Neural cell (in vitro differentiated cells): ENCODE data around the gene ADGRF5.

Experiments
- CTCF ChIP-seq: fragments of 450-650 bp; IDR thresholded peaks from 2 replicates; pipeline ENCODE4 v1.5.1; 2014; ENCODE audit warnings: antibody characterized with exemption, mild to moderate bottlenecking, moderate library complexity; ENCODE audit not compliant: poor library complexity, severe bottlenecking
- EZH2 ChIP-seq: fragments of 200-600, 300-800 bp; shearing (Covaris generic), sonication (generic); IDR thresholded peaks from 2 replicates; pipeline ENCODE4 v1.6.1; 2014; ENCODE audit warnings: antibody characterized with exemption, low read length, borderline replicate concordance, mild to moderate bottlenecking; ENCODE audit not compliant: insufficient read depth, poor library complexity, severe bottlenecking
- MXI1 ChIP-seq: fragments of 450-650 bp; conservative IDR thresholded peaks from 2 replicates; pipeline ENCODE4 v1.6.1; 2014; ENCODE audit warnings: antibody characterized with exemption, mild to moderate bottlenecking; ENCODE audit not compliant: poor library complexity, severe bottlenecking

GRCh38 chr6:46899659-46900058 is 22.1 kb downstream of the ADGRF5 start:
- no peak for TF ChIP-seq CTCF
- no peak for TF ChIP-seq EZH2
- TF ChIP-seq MXI1 = no peak
